ENCODE data around the gene SHH. TPM values are rescaled to one million over a fixed set of nuclear protein-coding genes. Genes with fewer than 3 reads are reported as not detected.

SHH gene
- total RNA-seq, 3 donors from 2014 or later (not counting 1 experiment from before 2014, with no cell fraction given) = not detected

- no peaks in the 10 kb centered on the region for H3K36me3 Mint-ChIP-seq
- peaks cover 4 to 5% of the 10 kb centered on the region in 2 donors for H3K27me3 Mint-ChIP-seq (ENCODE audit: low read depth in 2 of 2)
- Histone ChIP-seq H3K9me3 (ENCODE audit: control insufficient read depth, insufficient read depth, low read length) (no peaks in the 10 kb centered on the region), H3K27me3 (ENCODE audit: control insufficient read depth, insufficient read depth, low read length) (peaks cover 2% of the 10 kb centered on the region), H3K4me1 (ENCODE audit: control insufficient read depth, insufficient read depth, low read length) (peaks cover 10% of the 10 kb centered on the region), H3K27ac (ENCODE audit: low read length) (no peak overlapping the region), H3K36me3 (ENCODE audit: control insufficient read depth, insufficient read depth, low read length) (no peaks in the 10 kb centered on the region), H3K4me3 (ENCODE audit: low read length) (no peak overlapping the region)
- H3K4me1 Mint-ChIP-seq = peaks cover 0 to 4% of the 10 kb centered on the region in 2 donors
- intact Hi-C loops (cut with micrococcal nuclease) = loop anchor here (10.0 kb wide), 1 partner anchor 1032 kb away; no protein-coding TSS in a partner anchor
- no peak for TF ChIP-seq CTCF (IDR thresholded peaks at IDR 0.05)
- H3K27ac Mint-ChIP-seq = no peak overlapping the region
- DNase-seq (no peak), ATAC-seq (no peak)
- H3K9me3 Mint-ChIP-seq = no peaks in the 10 kb centered on the region
- no peak overlapping the region for H3K4me3 Mint-ChIP-seq
- 95% methylated on average over 11 of the region's 14 CpGs for WGBS (ENCODE audit: insufficient coverage)
Measured at GRCh38 chr7:155792315-155792960, 19.8 kb downstream of the SHH start.

- ATAC-seq (no peak), DNase-seq (no peak)
- Mint-ChIP-seq H3K4me3 (no peak overlapping the region), H3K4me1 (peaks cover 0 to 4% of the 10 kb centered on the region in 2 donors), H3K36me3 (no peaks in the 10 kb centered on the region), H3K27ac (no peak overlapping the region), H3K9me3 (no peaks in the 10 kb centered on the region), H3K27me3 (ENCODE audit: low read depth in 2 of 2) (peaks cover 4 to 5% of the 10 kb centered on the region in 2 donors)
- 86% methylated on average over 3 of the region's 7 CpGs for WGBS (ENCODE audit: insufficient coverage)
- Histone ChIP-seq H3K27ac (ENCODE audit: low read length) (no peak overlapping the region), H3K4me1 (ENCODE audit: control insufficient read depth, insufficient read depth, low read length) (peaks cover 7% of the 10 kb centered on the region), H3K36me3 (ENCODE audit: control insufficient read depth, insufficient read depth, low read length) (no peaks in the 10 kb centered on the region), H3K4me3 (ENCODE audit: low read length) (no peak overlapping the region), H3K9me3 (ENCODE audit: control insufficient read depth, insufficient read depth, low read length) (no peaks in the 10 kb centered on the region), H3K27me3 (ENCODE audit: control insufficient read depth, insufficient read depth, low read length) (peaks cover 2% of the 10 kb centered on the region)
- intact Hi-C loops (cut with micrococcal nuclease) = loop anchor here (10.0 kb wide), 1 partner anchor 1033 kb away; no protein-coding TSS in a partner anchor
- no peak for TF ChIP-seq CTCF (IDR thresholded peaks at IDR 0.05)
Measured at GRCh38 chr7:155791836-155792235, 20.4 kb downstream of the SHH start.

- intact Hi-C loops (cut with micrococcal nuclease) = loop anchor here (10.0 kb wide), 1 partner anchor 1034 kb away; no protein-coding TSS in a partner anchor
- DNase-seq (no peak), ATAC-seq (no peak)
- no peak overlapping the region for H3K27ac Mint-ChIP-seq
- Histone ChIP-seq H3K27ac (ENCODE audit: low read length) (no peak overlapping the region), H3K4me3 (ENCODE audit: low read length) (no peak overlapping the region), H3K9me3 (ENCODE audit: control insufficient read depth, insufficient read depth, low read length) (no peaks in the 10 kb centered on the region), H3K36me3 (ENCODE audit: control insufficient read depth, insufficient read depth, low read length) (no peaks in the 10 kb centered on the region), H3K27me3 (ENCODE audit: control insufficient read depth, insufficient read depth, low read length) (no peaks in the 10 kb centered on the region), H3K4me1 (ENCODE audit: control insufficient read depth, insufficient read depth, low read length) (peaks cover 4% of the 10 kb centered on the region)
- H3K4me3 Mint-ChIP-seq = no peak overlapping the region
- no peak for TF ChIP-seq CTCF (IDR thresholded peaks at IDR 0.05)
- H3K36me3 Mint-ChIP-seq = no peaks in the 10 kb centered on the region
- no peaks in the 10 kb centered on the region for H3K9me3 Mint-ChIP-seq
- H3K27me3 Mint-ChIP-seq (ENCODE audit: low read depth in 2 of 2) = peaks cover 4 to 5% of the 10 kb centered on the region in 2 donors
- 84% methylated on average over 19 of the region's 19 CpGs for WGBS (ENCODE audit: insufficient coverage)
- H3K4me1 Mint-ChIP-seq = peaks cover 2 to 4% of the 10 kb centered on the region in 2 donors
Measured at GRCh38 chr7:155791214-155791737, 21.0 kb downstream of the SHH start.

Measured in natural killer cell (primary cell).